GM18498 (cell line): Measurements from ENCODE around the gene CRMP1.

Experiments used
- ATAC-seq: cut with Tn5 transposase; IDR thresholded peaks from one replicate; pipeline ENCODE4 v1.9.1; 2021; ENCODE audit warnings: mild to moderate bottlenecking, moderate library complexity; ENCODE audit not compliant: unreplicated experiment

The CRMP1 gene

DNA sequence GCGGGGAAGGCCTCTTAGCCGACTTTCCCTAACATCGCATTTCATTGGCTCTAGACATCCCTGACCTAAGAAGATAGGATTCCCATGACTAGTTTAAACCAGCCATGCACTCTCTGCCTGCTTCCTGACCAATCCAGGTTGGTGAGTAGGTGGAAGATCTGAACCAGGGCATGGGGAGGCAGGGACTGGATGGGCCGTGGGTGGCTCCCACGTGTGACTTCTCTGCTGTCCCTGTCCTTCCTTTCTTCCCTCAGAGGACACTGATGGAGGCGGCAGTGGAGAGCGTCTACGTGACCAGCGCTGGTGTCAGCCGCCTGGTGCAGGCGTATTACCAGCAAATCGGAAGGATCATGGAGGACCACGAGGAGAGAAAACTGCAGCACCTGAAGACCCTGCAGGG is 91.2 kb downstream of the CRMP1 start:
- ATAC-seq, result no peak

DNA sequence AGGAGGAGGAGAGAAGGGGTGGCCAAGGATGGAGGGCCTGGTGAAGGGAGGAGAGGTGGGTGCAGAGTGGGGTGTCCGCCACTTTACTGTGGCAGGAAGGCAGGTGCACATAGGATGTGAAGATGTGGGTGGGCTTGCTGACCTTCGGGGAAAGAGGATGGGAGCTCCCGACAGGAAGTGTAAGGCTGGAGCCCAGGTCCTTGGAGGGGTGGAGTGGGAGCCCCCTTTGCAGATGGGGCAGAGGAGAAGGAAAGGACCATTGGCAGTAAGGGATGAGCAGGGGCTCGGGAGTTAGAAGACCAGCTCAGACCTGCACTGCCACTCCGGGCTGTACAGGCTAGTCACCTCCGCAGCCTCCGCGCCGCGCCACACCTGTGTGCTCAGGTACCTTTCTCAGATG is 92.4 kb downstream of the CRMP1 start:
- no peak for ATAC-seq

DNA sequence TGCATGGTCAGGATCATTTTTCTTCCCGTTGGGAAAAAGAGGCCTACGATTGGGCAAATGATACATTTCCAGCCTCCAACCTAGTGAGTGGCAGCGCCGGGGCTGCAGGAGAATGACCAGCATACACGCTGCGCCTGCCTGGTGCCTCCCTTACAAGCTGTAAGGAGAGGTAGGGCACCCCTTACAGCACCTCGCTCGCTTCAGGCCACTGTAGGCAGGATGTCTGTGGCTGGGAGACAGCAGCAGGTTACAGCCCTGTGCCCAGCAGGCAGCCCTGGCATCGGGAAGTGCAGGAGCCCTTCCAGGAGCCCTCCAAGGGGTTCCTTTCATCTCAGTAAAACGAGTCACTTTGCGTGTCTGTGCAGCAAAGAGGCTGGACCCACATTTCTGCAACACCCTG is 93.5 kb downstream of the CRMP1 start:
- ATAC-seq, result no peak

DNA sequence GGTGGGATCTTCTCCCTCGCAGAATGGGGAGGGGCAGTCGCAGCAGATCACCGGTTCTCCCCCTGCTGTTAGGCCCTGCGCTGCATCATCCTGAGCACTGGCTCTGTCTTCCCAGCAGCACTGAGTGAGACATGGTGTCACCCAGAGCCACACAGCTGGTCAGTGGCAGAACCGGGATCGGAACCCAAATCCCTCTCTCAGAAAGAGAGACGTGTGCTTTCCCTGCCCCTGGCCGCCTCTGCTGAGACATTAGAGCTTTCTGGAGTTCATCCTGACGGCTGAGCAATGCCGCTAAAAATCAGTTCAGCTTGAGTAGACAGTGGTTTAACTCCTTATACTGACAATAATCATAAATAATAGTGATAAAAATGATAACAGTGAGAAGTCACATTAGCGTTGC is 93.9 kb downstream of the CRMP1 start:
- ATAC-seq, result no peak

DNA sequence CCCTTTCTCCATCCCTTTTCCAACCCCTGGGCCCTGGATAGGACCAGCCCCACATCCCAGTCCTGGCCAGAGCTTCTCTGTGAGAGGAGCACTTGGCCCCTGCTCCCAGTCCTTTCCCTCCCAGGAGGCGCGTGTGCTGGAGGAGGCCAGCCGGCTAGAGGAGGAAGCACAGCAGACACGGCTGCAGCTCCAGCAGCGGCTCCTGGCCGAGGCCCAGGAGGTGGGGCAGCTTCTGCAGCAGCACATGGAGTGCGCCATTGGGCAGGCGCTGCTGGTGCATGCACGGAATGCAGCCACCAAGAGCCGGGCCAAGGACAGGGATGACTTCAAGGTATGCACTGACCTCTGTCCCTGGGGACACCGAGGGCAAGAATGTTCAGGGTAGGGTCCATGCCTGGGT is 94.4 kb downstream of the CRMP1 start:
- ATAC-seq, result no peak

DNA sequence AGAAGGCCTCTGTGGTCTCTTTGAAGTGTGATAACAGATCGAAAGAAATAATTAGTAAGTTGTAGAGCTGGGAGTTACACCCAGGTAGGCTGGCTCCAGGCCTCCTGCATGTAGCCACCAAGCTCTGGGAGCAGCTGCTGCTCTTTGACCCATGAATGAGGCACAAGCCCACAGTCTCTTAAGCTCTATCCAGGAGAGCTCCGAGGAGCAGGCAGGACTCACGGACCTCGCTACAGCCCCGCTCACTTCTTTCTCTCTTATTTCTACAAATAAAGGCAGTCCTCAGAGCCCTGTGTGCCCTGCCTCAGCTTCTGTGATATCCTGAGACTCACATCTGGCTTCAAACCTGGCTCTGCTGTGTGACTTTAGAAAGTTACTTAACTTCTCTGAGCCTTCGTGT is 95.0 kb downstream of the CRMP1 start:
- no peak for ATAC-seq

DNA sequence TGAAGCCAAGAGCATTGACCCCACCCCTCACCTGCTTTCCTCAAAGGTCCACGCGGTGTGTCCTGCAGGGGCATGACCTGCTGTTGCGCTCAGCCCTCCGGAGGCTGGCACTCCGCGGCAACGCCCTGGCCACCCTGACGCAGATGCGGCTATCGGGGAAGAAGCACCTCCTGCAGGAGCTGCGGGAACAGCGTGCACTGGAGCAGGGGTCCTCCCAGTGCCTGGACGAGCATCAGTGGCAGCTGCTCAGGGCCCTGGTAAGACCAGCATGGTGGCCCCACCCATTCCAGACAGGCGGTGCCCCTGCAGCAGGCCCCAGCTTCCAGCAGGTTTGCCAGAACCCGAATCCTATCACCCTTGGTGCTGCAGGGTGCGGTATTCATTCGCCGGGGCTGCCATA is 95.9 kb downstream of the CRMP1 start:
- no peak for ATAC-seq

DNA sequence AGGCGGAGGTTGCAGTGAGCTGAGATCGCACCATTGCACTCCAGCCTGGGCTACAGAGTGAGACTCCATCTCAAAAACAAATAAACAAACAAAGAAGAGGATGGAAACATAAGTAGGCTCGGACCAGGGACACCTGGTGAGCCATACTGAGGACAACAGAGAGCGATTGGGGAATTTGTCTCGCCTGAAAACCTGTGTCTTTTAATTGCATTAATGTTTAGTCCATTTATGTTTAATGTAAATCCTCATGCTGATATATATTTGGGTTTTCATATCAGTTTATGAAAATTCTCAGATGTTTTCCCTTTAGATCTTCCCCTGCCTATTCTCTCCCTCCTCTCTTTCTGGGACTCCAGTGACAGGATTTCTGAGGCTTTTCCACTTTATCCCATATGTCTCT is 97.3 kb downstream of the CRMP1 start:
- ATAC-seq, result no peak

DNA sequence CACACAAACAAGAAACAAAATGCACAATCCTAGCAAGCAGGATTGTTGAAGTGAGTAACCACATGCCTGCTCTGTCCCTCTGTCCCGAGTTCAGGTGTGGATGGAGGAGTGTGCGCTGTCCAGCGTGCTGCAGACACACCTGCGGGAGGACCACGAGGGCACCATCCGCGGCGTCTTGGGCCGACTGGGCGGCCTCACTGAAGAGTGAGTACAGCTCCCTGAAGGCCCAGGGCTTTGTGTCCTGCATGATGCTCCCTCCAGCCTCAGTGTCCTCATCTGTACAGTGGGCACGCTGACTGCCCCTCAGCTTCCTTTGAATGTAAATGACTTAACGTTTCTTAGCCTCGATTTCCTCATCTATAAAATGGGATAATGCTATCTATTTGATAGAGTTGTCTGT is 99.4 kb downstream of the CRMP1 start:
- ATAC-seq, result no peak

DNA sequence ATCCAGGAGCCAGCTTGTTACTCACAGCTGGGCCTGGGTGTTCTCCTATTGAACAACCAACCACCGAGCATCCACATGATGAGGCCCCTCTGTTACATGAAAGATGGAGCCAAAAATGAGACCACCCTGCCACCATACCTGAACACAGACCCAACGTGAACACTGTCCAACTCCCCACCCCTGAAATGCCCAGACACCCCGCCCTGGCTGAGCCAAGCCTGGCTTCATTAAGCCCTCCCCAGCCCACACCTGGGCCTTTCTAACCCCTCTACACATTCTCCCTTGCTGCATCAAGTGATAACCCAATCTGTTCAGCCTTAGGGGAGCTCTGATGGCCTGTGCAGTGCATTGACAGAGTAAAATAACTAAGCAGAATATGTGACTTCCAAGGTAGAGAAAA is 101.2 kb downstream of the CRMP1 start:
- no peak for ATAC-seq

DNA sequence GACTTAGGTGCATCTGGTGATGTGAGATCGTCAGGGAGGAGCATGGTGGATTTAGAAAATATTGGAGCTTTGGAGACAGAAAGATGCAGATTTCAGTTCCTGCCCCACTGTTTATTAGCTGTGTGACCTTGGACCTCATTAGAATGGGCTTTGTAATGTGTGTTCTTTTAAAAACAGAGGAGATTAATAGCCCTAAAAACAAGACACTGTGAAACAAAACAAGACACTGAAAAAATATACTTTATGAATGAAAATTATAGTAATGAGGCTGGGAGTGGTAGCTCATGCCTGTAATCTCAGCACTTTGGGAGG is 102.4 kb downstream of the CRMP1 start:
- ATAC-seq, result no peak

DNA sequence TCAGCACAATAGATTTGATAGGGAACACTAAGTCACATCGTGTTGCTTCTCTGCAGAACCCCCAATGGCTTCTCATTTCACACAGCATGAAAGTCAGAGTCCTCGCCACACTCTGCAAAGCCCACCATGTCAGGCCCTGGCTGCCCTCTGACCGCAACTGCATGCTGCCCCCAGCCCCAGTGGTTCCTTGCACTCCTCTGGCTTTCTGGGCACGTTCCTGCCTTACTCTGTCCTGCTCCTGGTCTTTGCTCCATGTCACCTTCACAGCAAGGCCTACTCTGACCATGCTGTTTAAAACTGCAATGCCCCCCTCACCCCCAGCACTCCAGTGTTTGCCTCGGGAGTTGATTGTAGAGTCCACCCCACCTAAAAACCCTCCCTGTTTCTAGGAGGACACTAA is 103.7 kb downstream of the CRMP1 start:
- ATAC-seq, result no peak

DNA sequence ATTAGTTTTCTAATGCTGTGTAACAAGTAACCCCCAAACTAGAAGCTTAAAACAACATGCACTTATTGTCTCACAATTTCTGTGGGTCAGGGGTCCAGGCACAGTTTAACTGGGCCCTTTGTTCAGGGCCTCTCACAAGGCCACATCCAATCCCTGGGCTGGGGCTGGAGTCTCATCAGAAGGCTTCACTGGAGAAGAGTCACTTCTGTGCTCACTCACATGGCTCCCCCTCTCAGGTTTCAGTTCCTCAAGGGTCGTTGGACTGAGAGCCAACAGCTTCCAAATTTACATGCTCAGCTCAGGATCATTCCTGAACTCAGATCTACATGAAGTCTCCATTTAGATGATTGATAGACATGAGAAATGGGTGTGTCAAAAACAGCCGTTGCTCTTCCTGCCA is 104.7 kb downstream of the CRMP1 start:
- ATAC-seq, result no peak

DNA sequence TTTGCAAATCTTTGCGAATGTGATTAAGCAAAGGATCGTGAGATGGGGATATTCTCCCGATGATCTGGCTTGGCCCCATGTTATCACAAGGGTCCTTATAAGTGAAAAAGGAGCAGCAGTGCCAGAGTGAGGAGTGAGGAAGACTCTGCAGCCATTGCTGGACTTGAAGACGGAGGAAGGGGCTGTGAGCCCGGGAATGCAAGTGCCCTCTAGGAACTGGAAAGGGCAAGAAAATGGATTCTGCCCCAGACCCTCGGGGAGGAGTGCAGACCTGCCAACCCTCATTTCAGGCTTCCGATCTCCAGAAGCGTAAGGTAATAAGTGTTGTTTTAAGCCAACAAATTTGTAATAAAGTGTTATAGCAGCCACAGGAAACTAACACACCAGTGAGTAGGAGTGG is 105.6 kb downstream of the CRMP1 start:
- ATAC-seq, result no peak

DNA sequence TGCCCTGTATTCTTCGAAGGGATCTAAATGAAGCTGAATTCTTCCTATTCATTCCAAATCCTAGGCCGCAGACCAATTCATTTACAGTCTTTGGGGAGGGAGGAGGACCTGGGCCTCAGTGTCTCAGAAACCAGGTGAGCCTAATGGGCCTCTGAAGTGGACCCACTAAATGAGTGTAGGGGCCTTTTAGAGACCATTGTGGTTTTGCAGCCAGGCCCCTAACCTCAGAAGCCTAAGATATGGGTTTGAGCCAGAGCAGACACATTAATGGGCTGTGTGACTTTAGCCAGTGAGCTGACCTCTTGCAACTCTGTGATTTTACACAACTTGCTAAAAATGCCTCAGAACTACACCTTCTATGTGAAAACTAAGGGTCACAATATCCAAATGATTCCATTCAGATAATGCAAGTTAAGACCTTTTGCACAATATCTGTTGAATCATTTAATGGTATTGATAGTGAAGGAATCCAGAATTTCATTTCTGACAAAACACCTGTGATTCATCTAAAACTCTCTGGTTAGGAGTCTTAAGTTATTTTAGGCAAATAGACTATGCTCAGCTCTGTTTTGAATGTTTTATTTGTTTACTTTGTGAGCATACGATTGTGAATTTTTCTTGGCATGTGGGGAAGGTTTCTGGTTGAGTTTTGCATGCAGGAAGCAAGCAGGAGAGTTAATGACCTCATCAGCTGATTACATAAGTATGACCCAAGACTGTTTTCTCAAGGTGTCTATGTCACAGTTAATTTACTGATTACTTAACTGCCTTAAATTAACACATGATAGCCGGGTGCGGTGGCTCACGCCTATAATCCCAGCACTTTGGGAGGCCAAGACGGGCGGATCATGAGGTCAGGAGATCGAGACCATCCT is 106.8 kb downstream of the CRMP1 start:
- no peak for ATAC-seq

DNA sequence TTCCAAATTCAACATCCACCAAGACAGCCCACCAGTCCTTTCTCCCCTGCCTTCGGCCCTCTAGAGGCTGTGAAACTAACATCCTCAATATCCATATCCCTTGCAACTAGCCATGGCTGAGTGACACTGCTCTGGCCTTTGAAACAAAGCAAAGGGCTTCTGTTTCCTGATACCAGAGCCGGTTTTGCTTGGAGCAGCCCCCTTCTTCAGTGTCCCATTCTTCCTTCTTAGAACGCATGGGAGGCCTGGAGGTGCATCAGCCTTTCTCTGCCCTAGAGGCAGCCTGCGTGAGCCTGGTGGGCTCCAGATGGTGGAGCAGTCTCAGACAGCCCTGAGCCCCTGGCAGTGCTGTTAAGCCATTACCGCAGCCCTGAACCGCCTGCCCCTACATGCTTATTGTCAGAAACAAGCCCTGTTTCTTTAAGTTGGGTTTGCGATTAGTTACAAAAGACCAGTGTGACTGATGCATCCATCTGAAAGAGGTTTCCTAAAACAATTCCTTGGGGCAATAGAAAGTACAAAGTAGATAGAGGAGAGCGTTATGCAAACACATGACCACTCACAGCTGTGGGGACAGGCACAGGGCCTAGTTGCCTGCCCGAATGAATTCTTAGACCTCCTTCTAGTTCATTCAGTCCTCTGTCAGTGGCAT is 107.8 kb downstream of the CRMP1 start:
- no peak for ATAC-seq

DNA sequence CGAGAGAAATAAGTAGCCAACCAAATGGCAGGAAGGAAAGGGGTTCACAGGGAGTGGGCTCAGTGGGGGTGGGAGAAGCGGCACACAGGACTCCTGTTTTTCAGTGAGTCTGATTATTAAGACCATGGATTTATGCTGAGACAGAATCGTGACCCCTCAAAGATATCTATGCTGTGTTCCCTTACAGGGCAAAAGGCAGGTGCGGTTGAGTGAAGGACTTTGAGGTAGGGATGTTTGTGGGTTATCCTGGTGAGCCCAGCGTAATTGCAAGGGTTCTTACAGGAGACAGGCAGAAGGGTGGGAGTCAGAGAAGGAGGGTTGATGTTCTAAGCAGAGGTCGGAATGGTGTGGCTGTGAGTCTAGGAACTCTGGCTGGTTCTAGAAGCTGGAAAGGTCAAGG is 108.9 kb downstream of the CRMP1 start:
- no peak for ATAC-seq

DNA sequence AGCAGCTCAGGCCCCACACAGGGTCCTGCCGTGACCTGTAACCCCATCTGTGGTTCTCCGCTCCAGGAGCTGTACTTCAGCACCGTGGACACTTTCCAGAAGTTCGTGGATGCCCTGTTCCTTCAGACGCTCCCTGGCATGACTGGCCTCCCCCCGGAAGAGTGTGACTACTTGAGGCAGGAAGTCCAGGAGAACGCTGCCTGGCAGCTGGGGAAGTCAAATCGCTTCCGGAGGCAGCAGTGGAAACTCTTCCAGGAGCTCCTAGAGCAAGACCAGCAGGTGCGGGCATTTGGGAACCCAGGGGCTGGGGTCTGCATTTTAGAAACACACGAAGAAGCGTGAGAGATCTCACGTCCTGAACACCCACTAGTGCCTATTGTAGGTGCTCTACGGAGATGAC is 109.4 kb downstream of the CRMP1 start:
- ATAC-seq, result no peak

DNA sequence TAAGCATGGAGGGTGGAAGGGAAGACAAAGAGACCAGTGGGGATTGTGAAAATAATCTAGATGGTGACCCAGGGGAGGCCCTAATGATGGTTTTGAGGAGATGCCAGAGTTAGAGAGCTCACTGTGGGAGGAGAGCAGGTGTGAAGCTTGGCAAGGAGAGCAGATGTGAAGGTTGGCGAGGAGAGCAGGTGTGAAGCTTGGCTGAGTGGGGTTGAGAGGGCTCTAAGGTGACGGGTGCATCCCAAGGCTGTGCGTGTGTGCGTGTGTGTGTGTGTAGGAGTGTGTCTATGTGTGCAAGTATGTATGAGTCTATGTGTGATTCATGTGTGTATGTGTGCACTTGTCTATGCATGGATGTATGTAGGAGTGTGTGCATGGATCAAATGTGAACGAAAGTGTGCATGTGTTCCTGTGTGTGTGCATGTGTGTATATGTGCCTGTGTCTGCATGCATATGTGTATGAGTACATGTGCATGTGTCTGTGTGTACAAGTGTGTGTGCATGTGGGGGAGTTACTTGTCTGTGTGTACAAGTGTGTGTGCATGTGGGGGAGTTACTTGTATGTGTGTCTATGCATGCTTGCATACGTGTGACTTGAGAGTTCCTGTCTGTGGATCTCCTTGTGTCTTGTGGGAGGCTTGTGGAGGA is 109.9 kb downstream of the CRMP1 start:
- no peak for ATAC-seq

DNA sequence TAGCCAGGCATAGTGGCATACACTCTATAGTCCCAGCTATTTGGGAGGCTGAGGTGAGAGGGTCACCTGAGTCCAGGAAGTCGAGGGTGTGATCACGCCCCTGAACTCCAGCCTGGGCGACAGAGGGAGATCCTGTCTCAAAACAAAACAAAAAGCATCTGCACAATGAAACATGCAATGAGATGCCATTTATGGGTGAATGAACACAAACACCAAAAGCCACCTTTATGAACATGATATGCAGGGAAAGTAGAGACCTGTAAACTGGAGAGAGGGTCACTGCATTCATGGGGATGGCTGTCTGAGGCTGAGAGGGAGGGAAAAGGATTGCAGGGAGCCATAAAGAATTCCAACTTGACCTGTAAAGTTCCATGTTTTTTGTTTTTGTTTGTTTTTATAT is 111.2 kb downstream of the CRMP1 start:
- no peak for ATAC-seq

DNA sequence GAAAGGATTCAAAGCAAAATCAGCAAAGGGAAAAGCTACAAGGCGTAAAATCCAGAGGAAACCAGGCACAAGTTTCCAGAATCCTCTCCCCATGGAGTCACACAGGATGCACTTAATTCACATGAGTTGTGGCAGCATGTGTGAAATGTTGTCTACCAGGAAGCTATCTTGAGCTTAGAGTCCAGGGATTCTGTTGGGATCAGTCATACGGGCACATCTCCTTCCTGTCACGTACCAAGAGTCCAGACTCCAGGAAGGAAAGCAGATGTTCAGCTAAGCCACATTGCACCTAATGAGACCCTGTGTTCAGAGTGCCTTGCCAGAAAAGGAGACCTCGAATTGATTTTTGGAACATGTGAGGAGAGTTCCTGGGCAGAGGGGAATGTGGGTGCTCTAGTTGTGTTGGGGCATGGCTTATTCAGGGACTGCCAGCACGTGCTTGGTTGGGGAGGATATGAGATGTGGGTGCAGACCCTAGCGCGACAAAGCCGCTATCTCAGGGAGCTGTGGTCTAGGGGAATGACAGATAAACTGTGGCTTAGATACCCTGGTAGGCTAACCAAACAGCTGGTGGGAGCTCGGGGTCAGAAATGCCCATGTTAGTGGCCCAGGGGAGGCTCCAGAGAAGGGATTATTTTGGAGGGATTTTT is 111.9 kb downstream of the CRMP1 start:
- no peak for ATAC-seq

DNA sequence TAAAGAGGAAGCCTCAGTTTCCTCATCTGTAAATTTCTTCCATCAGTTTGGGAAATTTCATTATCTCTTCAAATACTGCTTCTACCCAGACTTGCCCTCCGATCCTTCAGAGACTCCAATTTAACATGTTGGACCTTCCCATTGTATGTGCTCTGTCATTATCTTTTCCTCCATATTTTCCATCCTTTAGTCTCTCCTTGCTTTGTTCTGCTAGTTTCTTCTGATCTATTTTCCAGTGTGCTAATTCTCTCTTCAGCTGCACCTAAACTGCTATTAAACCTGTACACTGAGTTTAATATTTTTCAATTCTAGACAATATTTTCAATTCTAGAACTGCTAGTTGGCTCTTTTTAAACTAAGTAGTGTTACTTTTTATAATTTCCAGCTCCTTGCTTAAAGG is 116.4 kb downstream of the CRMP1 start:
- no peak for ATAC-seq
